ENCODE data around the gene RUNX3.
A peak's percentile ranks its signal among the peaks of the same experiment; 100 is the strongest.

RUNX3 gene

GRCh38 chr1:24850328-24850920, 79.7 kb downstream of the RUNX3 start:
- in situ Hi-C loops (cut with HindIII; ENCODE audit: low sequenced_read_pairs), result no loop called here

GRCh38 chr1:24849672-24850295, 80.3 kb downstream of the RUNX3 start:
- H3K4me3 ChIP-seq (ENCODE audit: low read depth, low read length), result no peak overlapping the region
- no peak for DNase-seq (ENCODE audit: low read depth)
- in situ Hi-C loops (cut with HindIII; ENCODE audit: low sequenced_read_pairs), result no loop called here
- TF ChIP-seq CTCF (IDR thresholded peaks at IDR 0.05; ENCODE audit: low read depth, low read length, missing control alignments), result peak; percentile 30

More at GRCh38 chr1:24850328-24850920, 79.7 kb downstream of the RUNX3 start:
- H3K4me3 ChIP-seq (ENCODE audit: low read depth, low read length), result no peak overlapping the region
- no peak for TF ChIP-seq CTCF (IDR thresholded peaks at IDR 0.05; ENCODE audit: low read depth, low read length, missing control alignments)
- DNase-seq (ENCODE audit: low read depth), result no peak

Data from astrocyte of the cerebellum (primary cell).